Neural progenitor cell (in vitro differentiated cells): ENCODE data around the gene SPDYC. TPM values are rescaled to one million over a fixed set of nuclear protein-coding genes. Genes with fewer than 3 reads are reported as not detected.
A peak's percentile ranks its signal among the peaks of the same experiment; 100 is the strongest.

Experiments
- DNase-seq: peaks from one replicate; pipeline ENCODE4 v3.0.0-alpha.2; 2016; ENCODE audit warnings: low spot score
- H2AFZ ChIP-seq: fragments of 200-600 bp; sonication (generic); replicated peaks from 2 replicates; pipeline ENCODE4 v1.6.1; 2016; ENCODE audit warnings: antibody characterized with exemption
- H3F3A ChIP-seq: fragments of 200-600 bp; sonication (generic); 2 replicates; pipeline ENCODE4 v1.6.1; 2016; ENCODE audit warnings: antibody characterized with exemption, low read depth
- H3K27ac ChIP-seq: fragments of 200-600 bp; sonication (generic); 2 replicates; pipeline ENCODE4 v1.5.1; 2016; ENCODE audit warnings: mild to moderate bottlenecking
- H3K27me3 ChIP-seq: fragments of 200-600 bp; sonication (generic); 2 replicates; pipeline ENCODE4 v1.6.1; 2016; ENCODE audit warnings: mild to moderate bottlenecking, moderate library complexity
- H3K36me3 ChIP-seq: fragments of 200-600 bp; sonication (generic); 2 replicates; pipeline ENCODE4 v1.5.1; 2016
- H3K4me1 ChIP-seq: fragments of 200-600 bp; sonication (generic); 2 replicates; pipeline ENCODE4 v1.6.1; 2016; ENCODE audit warnings: mixed run types
- H3K4me2 ChIP-seq: fragments of 200-600 bp; sonication (generic); 2 replicates; pipeline ENCODE4 v1.6.1; 2016
- H3K4me3 ChIP-seq: fragments of 200-600 bp; sonication (generic); 2 replicates; pipeline ENCODE4 v1.5.1; 2016
- H3K79me2 ChIP-seq: fragments of 200-600 bp; sonication (generic); 2 replicates; pipeline ENCODE4 v1.6.1; 2016; ENCODE audit warnings: low read depth
- H3K9ac ChIP-seq: fragments of 200-600 bp; sonication (generic); 2 replicates; pipeline ENCODE4 v1.6.1; 2016
- H3K9me3 ChIP-seq: fragments of 200-600 bp; sonication (generic); 2 replicates; pipeline ENCODE4 v1.5.1; 2016; ENCODE audit warnings: low read depth
- H4K20me1 ChIP-seq: fragments of 200-600 bp; sonication (generic); 2 replicates; pipeline ENCODE4 v1.6.1; 2016; ENCODE audit warnings: low read depth
- H3K27ac Mint-ChIP-seq: 3 replicates; pipeline ENCODE4 v1.8.0; 2021; ENCODE audit warnings: mixed read lengths
- H3K27me3 Mint-ChIP-seq: 2 replicates; pipeline ENCODE4 v1.8.0; 2022; ENCODE audit warnings: low read depth, mild to moderate bottlenecking, inconsistent platforms, moderate library complexity, mixed read lengths; ENCODE audit not compliant: insufficient read depth
- H3K36me3 Mint-ChIP-seq: 3 replicates; pipeline ENCODE4 v1.8.0; 2021; ENCODE audit warnings: mixed read lengths
- H3K4me1 Mint-ChIP-seq: 3 replicates; pipeline ENCODE4 v1.8.0; 2021; ENCODE audit warnings: mixed read lengths
- H3K4me3 Mint-ChIP-seq: 3 replicates; pipeline ENCODE4 v1.8.0; 2021; ENCODE audit warnings: mild to moderate bottlenecking, moderate library complexity, mixed read lengths
- H3K9me3 Mint-ChIP-seq: 3 replicates; pipeline ENCODE4 v1.8.0; 2020; ENCODE audit warnings: mixed read lengths
- EZH2 ChIP-seq: fragments of 200-600 bp; sonication (generic); IDR thresholded peaks from 2 replicates; pipeline ENCODE4 v1.6.1; 2017; ENCODE audit warnings: antibody characterized with exemption, mild to moderate bottlenecking, moderate library complexity
- EZH2phosphoT487 ChIP-seq: fragments of 200-600 bp; sonication (generic); IDR thresholded peaks from 2 replicates; pipeline ENCODE4 v1.6.1; 2017; ENCODE audit warnings: antibody characterized with exemption
- microRNA-seq: library from miRNA; unstranded; fragments of <30 nt; microRNA quantifications from one replicate; pipeline ENCODE4, GENCODE V29; 2016
- small RNA-seq: library from RNA; depleted of rRNA; stranded (forward); fragments of <200 nt; gene quantifications from one replicate; pipeline ENCODE3, GENCODE V24; 2015
- total RNA-seq: library from RNA; depleted of rRNA; stranded (reverse); fragments of >200 nt; gene quantifications from 2 replicates; pipeline ENCODE4 v1.2.3, GENCODE V29; 2015; ENCODE audit warnings: low replicate concordance
- TF ChIP-seq, protein P1 (sequence below): fragments of 200-600 bp; sonication (generic); IDR thresholded peaks from 2 replicates; pipeline ENCODE4 v1.5.1; 2017; ENCODE audit warnings: antibody characterized with exemption, mild to moderate bottlenecking

The SPDYC gene
- total RNA-seq, 1 donor from 2014 or later = not detected

DNA sequence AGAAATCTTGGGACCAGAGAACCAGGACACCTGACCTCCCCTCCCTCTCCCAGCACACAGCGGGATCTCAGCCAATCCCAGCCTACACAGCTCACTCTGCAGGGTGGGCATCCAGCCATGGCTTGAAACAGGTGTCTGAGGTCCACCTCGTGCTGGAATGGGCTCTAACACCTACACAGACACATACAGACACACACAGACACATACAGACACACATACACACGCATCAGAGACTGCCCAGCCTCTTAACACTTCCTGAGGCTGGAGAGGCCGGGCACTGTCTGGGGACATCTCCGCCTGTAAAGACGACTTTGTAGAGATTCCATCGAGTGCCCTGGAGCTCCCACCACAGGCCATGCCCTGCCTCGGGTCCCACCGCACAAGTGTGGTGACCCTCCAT lies 48.4 kb downstream of the SPDYC start:
- Histone ChIP-seq H3K4me2 (no peak overlapping the region), H3F3A (peaks cover 3% of the 10 kb centered on the region), H3K4me1 (peaks cover 5% of the 10 kb centered on the region), H3K36me3 (no peaks in the 10 kb centered on the region), H3K4me3 (no peak overlapping the region), H3K27me3 (no peaks in the 10 kb centered on the region), H3K79me2 (no peaks in the 10 kb centered on the region), H3K9me3 (no peaks in the 10 kb centered on the region), H3K27ac (no peak overlapping the region), H3K9ac (no peak overlapping the region), H2AFZ (no peak overlapping the region), H4K20me1 (no peaks in the 10 kb centered on the region)
- H3K27me3 Mint-ChIP-seq = peaks cover 6% of the 10 kb centered on the region
- no peaks in the 10 kb centered on the region for H3K9me3 Mint-ChIP-seq
- H3K36me3 Mint-ChIP-seq = no peaks in the 10 kb centered on the region
- TF ChIP-seq EZH2 (no peak), EZH2phosphoT487 (no peak)
- TF ChIP-seq, protein P1, sequence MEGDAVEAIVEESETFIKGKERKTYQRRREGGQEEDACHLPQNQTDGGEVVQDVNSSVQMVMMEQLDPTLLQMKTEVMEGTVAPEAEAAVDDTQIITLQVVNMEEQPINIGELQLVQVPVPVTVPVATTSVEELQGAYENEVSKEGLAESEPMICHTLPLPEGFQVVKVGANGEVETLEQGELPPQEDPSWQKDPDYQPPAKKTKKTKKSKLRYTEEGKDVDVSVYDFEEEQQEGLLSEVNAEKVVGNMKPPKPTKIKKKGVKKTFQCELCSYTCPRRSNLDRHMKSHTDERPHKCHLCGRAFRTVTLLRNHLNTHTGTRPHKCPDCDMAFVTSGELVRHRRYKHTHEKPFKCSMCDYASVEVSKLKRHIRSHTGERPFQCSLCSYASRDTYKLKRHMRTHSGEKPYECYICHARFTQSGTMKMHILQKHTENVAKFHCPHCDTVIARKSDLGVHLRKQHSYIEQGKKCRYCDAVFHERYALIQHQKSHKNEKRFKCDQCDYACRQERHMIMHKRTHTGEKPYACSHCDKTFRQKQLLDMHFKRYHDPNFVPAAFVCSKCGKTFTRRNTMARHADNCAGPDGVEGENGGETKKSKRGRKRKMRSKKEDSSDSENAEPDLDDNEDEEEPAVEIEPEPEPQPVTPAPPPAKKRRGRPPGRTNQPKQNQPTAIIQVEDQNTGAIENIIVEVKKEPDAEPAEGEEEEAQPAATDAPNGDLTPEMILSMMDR = no peak
- H3K4me3 Mint-ChIP-seq = no peak overlapping the region
- DNase-seq = no peak
- peaks cover 5% of the 10 kb centered on the region for H3K4me1 Mint-ChIP-seq
- no peak overlapping the region for H3K27ac Mint-ChIP-seq

DNA sequence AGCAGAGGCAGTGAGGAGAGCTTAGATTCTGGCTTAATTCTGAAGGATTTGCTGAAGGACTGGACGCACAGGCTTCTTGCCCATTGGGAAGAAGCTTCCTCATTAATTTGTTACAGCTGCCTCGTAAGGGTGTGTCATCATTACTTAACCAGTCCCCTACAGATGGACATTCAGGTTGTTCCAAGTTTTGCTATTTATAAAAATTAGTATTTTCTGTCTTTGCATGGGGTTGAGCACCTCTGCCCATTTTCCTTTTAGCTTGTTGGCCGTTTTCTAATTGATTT lies 49.8 kb downstream of the SPDYC start:
- Mint-ChIP-seq H3K36me3 (no peaks in the 10 kb centered on the region), H3K27me3 (peaks cover 5% of the 10 kb centered on the region), H3K4me1 (peaks cover 5% of the 10 kb centered on the region), H3K9me3 (no peaks in the 10 kb centered on the region), H3K4me3 (no peak overlapping the region), H3K27ac (no peak overlapping the region)
- TF ChIP-seq, protein P1 = no peak
- TF ChIP-seq EZH2phosphoT487 (no peak), EZH2 (no peak)
- Histone ChIP-seq H3K9ac (no peak overlapping the region), H3K4me2 (no peak overlapping the region), H3K4me1 (peaks cover 3% of the 10 kb centered on the region), H3K36me3 (no peaks in the 10 kb centered on the region), H3K27me3 (no peaks in the 10 kb centered on the region), H3F3A (peaks cover 5% of the 10 kb centered on the region), H3K27ac (no peak overlapping the region), H4K20me1 (no peaks in the 10 kb centered on the region), H3K4me3 (no peak overlapping the region), H2AFZ (no peak overlapping the region), H3K9me3 (no peaks in the 10 kb centered on the region), H3K79me2 (no peaks in the 10 kb centered on the region)
- DNase-seq = no peak

DNA sequence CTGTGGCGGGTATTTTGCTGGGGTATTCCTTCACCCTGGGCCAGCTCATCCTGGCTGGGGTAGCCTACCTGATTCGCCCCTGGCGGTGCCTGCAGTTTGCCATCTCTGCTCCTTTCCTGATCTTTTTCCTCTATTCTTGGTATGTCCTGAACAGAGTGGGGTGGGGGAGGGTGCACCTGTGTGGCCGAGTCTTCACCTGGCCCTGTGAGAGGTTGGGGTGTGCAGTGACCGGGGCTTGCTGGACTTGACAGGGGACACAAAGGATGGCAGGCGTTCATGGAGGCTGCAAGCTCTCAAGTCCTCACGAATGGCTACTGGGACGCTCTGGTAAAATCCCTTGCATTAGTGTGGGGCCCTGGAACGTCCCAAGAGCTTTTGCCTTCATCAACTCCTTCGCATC lies 51.0 kb downstream of the SPDYC start:
- Histone ChIP-seq H3K9me3 (no peaks in the 10 kb centered on the region), H3K4me2 (no peak overlapping the region), H3K9ac (no peak overlapping the region), H2AFZ (no peak overlapping the region), H3K4me1 (peaks cover 7% of the 10 kb centered on the region), H3K4me3 (no peak overlapping the region), H3F3A (peaks cover 10% of the 10 kb centered on the region), H3K36me3 (no peaks in the 10 kb centered on the region), H4K20me1 (no peaks in the 10 kb centered on the region), H3K27ac (no peak overlapping the region), H3K79me2 (no peaks in the 10 kb centered on the region), H3K27me3 (peaks cover 3% of the 10 kb centered on the region)
- Mint-ChIP-seq H3K27me3 (peaks cover 7% of the 10 kb centered on the region), H3K9me3 (no peaks in the 10 kb centered on the region), H3K27ac (no peak overlapping the region), H3K36me3 (no peaks in the 10 kb centered on the region), H3K4me1 (peaks cover 17% of the 10 kb centered on the region), H3K4me3 (no peak overlapping the region)
- no peak for DNase-seq
- TF ChIP-seq EZH2 (no peak), EZH2phosphoT487 (no peak)
- TF ChIP-seq, protein P1 = no peak

Small RNA genes within 50 kb of the gene (microRNA-seq; reads per million reads assigned to microRNA genes)
- not detected for gene MIR6751

Small RNA genes within 50 kb of the gene (small RNA-seq; reads per million reads assigned to genes)
- gene HIGD1AP10 (not detected), gene PDCL2P2 (not detected), gene RNU2-23P (0.68 reads per million, percentile 67 among the genes with 10 or more reads in this experiment)

Other genes starting within 250 kb of the SPDYC start
- 5.7 and 11.3 TPM in 2 replicates for gene PPP2R5B, start 245.5 kb upstream of the SPDYC start, total RNA-seq
- gene GPHA2, start 234.3 kb upstream of the SPDYC start, total RNA-seq = 1.5 TPM in 1 of 2 replicates, not detected in the other
- gene MAJIN, start 198.1 kb upstream of the SPDYC start, total RNA-seq = 0.06 TPM in 1 of 2 replicates, not detected in the other
- 0.28 TPM in 1 of 2 replicates, not detected in the other for gene BATF2, start 173.3 kb upstream of the SPDYC start, total RNA-seq
- gene ARL2, start 156.1 kb upstream of the SPDYC start, total RNA-seq = 171 and 287 TPM in 2 replicates
- gene SNX15, start 142.8 kb upstream of the SPDYC start, total RNA-seq = 10.7 and 16.8 TPM in 2 replicates
- 3.0 and 13.2 TPM in 2 replicates for gene SAC3D1, start 129.0 kb upstream of the SPDYC start, total RNA-seq
- gene NAALADL1, start 111.7 kb upstream of the SPDYC start, total RNA-seq = 0.80 and 3.0 TPM in 2 replicates
- gene CDCA5, start 86.2 kb upstream of the SPDYC start, total RNA-seq = 46.7 and 57.3 TPM in 2 replicates
- 12.6 and 36.1 TPM in 2 replicates for gene ZFPL1, start 86.0 kb upstream of the SPDYC start, total RNA-seq
- gene VPS51, start 74.0 kb upstream of the SPDYC start, total RNA-seq = 80.4 and 252 TPM in 2 replicates
- gene TM7SF2, start 58.4 kb upstream of the SPDYC start, total RNA-seq = 36.1 and 109 TPM in 2 replicates
- 1.5 and 8.1 TPM in 2 replicates for gene ZNHIT2, start 52.5 kb upstream of the SPDYC start, total RNA-seq
- 227 and 288 TPM in 2 replicates for gene FAU, start 48.1 kb upstream of the SPDYC start, total RNA-seq
- gene MRPL49, start 47.9 kb upstream of the SPDYC start, total RNA-seq = 38.3 and 57.5 TPM in 2 replicates
- gene SYVN1, start 35.7 kb upstream of the SPDYC start, total RNA-seq = 7.2 and 12.0 TPM in 2 replicates
- 24.3 and 57.3 TPM in 2 replicates for gene CAPN1, start 11.7 kb downstream of the SPDYC start, total RNA-seq
- gene POLA2, start 91.7 kb downstream of the SPDYC start, total RNA-seq = 33.3 and 47.7 TPM in 2 replicates
- gene CDC42EP2, start 144.6 kb downstream of the SPDYC start, total RNA-seq = 0.11 and 0.87 TPM in 2 replicates
- gene DPF2, start 163.6 kb downstream of the SPDYC start, total RNA-seq = 63.3 and 72.1 TPM in 2 replicates
- gene TIGD3, start 184.5 kb downstream of the SPDYC start, total RNA-seq = 2.5 and 4.3 TPM in 2 replicates
- 0.47 and 1.2 TPM in 2 replicates for gene SLC25A45, start 212.4 kb downstream of the SPDYC start, total RNA-seq
- 5.8 and 28.3 TPM in 2 replicates for gene FRMD8, start 216.4 kb downstream of the SPDYC start, total RNA-seq